ENCODE measurements around the gene SLC35F4.

SLC35F4 gene

GRCh38 chr14:57736391-57736790 is 129.5 kb downstream of the SLC35F4 start:
- DNase-seq (ENCODE audit: low read depth in 1 of 2, low spot score in 1 of 2): no peak
- H3K27me3 ChIP-seq (ENCODE audit: insufficient read depth, poor library complexity, severe bottlenecking): peaks cover 3% of the 10 kb centered on the region
- H3K27ac ChIP-seq (replicated peaks): no peak overlapping the region
- no peak for TF ChIP-seq SPI1 (IDR thresholded peaks at IDR 0.05; ENCODE audit: borderline replicate concordance, low read depth)
- TF ChIP-seq CTCF (IDR thresholded peaks at IDR 0.05; ENCODE audit: insufficient read depth, low read length): no peak
- TF ChIP-seq REST (IDR thresholded peaks at IDR 0.05; ENCODE audit: insufficient replicate concordance, low read depth): no peak
- no peak for TF ChIP-seq POLR2AphosphoS5 (IDR thresholded peaks at IDR 0.05; ENCODE audit: low read depth)
- TF ChIP-seq GABPA (IDR thresholded peaks at IDR 0.05; ENCODE audit: low read depth): no peak
- no peak overlapping the region for H3K4me3 ChIP-seq (replicated peaks; ENCODE audit: insufficient read depth, low read length)

GRCh38 chr14:57735276-57735675 is 130.6 kb downstream of the SLC35F4 start:
- Histone ChIP-seq H3K27me3 (ENCODE audit: insufficient read depth, poor library complexity, severe bottlenecking) (peaks cover 3% of the 10 kb centered on the region), H3K4me3 (replicated peaks; ENCODE audit: insufficient read depth, low read length) (no peak overlapping the region), H3K27ac (replicated peaks) (no peak overlapping the region)
- no peak for TF ChIP-seq REST (IDR thresholded peaks at IDR 0.05; ENCODE audit: insufficient replicate concordance, low read depth)
- no peak for TF ChIP-seq POLR2AphosphoS5 (IDR thresholded peaks at IDR 0.05; ENCODE audit: low read depth)
- TF ChIP-seq SPI1 (IDR thresholded peaks at IDR 0.05; ENCODE audit: borderline replicate concordance, low read depth): no peak
- no peak for TF ChIP-seq GABPA (IDR thresholded peaks at IDR 0.05; ENCODE audit: low read depth)
- no peak for TF ChIP-seq CTCF (IDR thresholded peaks at IDR 0.05; ENCODE audit: insufficient read depth, low read length)
- DNase-seq (ENCODE audit: low read depth in 1 of 2, low spot score in 1 of 2): no peak

- TF ChIP-seq CTCF (IDR thresholded peaks at IDR 0.05; ENCODE audit: insufficient read depth, low read length): no peak
- TF ChIP-seq SPI1 (IDR thresholded peaks at IDR 0.05; ENCODE audit: borderline replicate concordance, low read depth): no peak
- no peak for TF ChIP-seq GABPA (IDR thresholded peaks at IDR 0.05; ENCODE audit: low read depth)
- TF ChIP-seq POLR2AphosphoS5 (IDR thresholded peaks at IDR 0.05; ENCODE audit: low read depth): no peak
- TF ChIP-seq REST (IDR thresholded peaks at IDR 0.05; ENCODE audit: insufficient replicate concordance, low read depth): no peak
- no peak for DNase-seq (ENCODE audit: low read depth in 1 of 2, low spot score in 1 of 2)
- Histone ChIP-seq H3K27me3 (ENCODE audit: insufficient read depth, poor library complexity, severe bottlenecking) (peaks cover 3% of the 10 kb centered on the region), H3K4me3 (replicated peaks; ENCODE audit: insufficient read depth, low read length) (no peak overlapping the region), H3K27ac (replicated peaks) (no peak overlapping the region)
These were observed 133.2 kb downstream of the SLC35F4 start for GRCh38 chr14:57732463-57733285.
